DOHH2 (cell line): ENCODE data around the gene RIMBP2.

ENCODE experiments used
- CTCF ChIP-seq: fragments of 200-600 bp; sonication (generic); IDR thresholded peaks from one replicate; pipeline ENCODE4 v1.5.1; 2014; ENCODE audit warnings: antibody characterized with exemption, mild to moderate bottlenecking, low read depth, low read length; ENCODE audit not compliant: poor library complexity, severe bottlenecking
- EZH2phosphoT487 ChIP-seq: fragments of 200-600 bp; sonication (generic); IDR thresholded peaks from 2 replicates; pipeline ENCODE4 v1.6.1; 2017; ENCODE audit warnings: borderline replicate concordance, mild to moderate bottlenecking, antibody characterized with exemption, low read length, moderate library complexity, mixed read lengths

GRCh38 chr12:130713581-130713991, 2.5 kb downstream of the RIMBP2 start:
- TF ChIP-seq EZH2phosphoT487 (no peak), CTCF (no peak)
